Uterus (tissue), 4 donors: ENCODE results near the gene GRK6. TPM values are rescaled to one million over a fixed set of nuclear protein-coding genes. Genes with fewer than 3 reads are reported as not detected.
A peak's percentile ranks its signal among the peaks of the same experiment; 100 is the strongest.

Experiments
- DNase-seq, 2 donors: peaks; one replicate each; pipeline ENCODE4 v3.0.0-alpha.2; 2019 to 2020
- H3K27ac ChIP-seq, 2 donors: fragments of 200-600 bp; sonication (generic); 1 replicate in 1 of 2; 2 replicates in 1 of 2; pipeline ENCODE4 v1.5.1; 2016 to 2018
- H3K27me3 ChIP-seq, 2 donors: fragments of 200-600 bp; sonication (generic); one replicate each; pipeline ENCODE4 v1.5.1; 2018 to 2019; ENCODE audit warnings: control low read depth in 1 of 2
- H3K36me3 ChIP-seq, 2 donors: fragments of 200-600 bp; sonication (generic); one replicate each; pipeline ENCODE4 v1.5.1; 2019; ENCODE audit warnings: control low read depth in 1 of 2
- H3K4me1 ChIP-seq, 2 donors: fragments of 200-600 bp; sonication (generic); one replicate each; pipeline ENCODE4 v1.5.1; 2018 to 2019; ENCODE audit warnings: control low read depth in 1 of 2
- H3K4me3 ChIP-seq, 2 donors: fragments of 200-600 bp; sonication (generic); 1 replicate in 1 of 2; 2 replicates in 1 of 2; pipeline ENCODE4 v1.5.1; 2018 to 2019; ENCODE audit warnings: mild to moderate bottlenecking in 1 of 2
- H3K9me3 ChIP-seq, 2 donors: fragments of 200-600 bp; sonication (generic); one replicate each; pipeline ENCODE4 v1.5.1; 2019; ENCODE audit warnings: control low read depth in 1 of 2
- POLR2A ChIP-seq, 2 donors: fragments of 450-650 bp; IDR thresholded peaks; one replicate each; pipeline ENCODE4 v1.6.1; 2016; ENCODE audit warnings: antibody characterized with exemption in 2 of 2, mild to moderate bottlenecking in 1 of 2, moderate library complexity in 1 of 2
- intact Hi-C: fragments of 100-400 bp; cut with DNase I; formaldehyde crosslinking; loops from one replicate; pipeline ENCODE4 v1.15.1; 2023; ENCODE audit warnings: low total_unique reads
- total RNA-seq, 4 donors: library from RNA; depleted of rRNA in 3 of 4; stranded (reverse); fragments of >200 nt in 3 of 4; gene quantifications; one replicate each; pipeline versions ENCODE4 v1.1.0 to v1.2.4, GENCODE V29; 2014 to 2023
- TF ChIP-seq, protein P1 (sequence below), 4 experiments: fragments of 200-600 bp in 2 of 4; fragments of 450-650 bp in 2 of 4; sonication (generic) in 2 of 4; IDR thresholded peaks; one replicate each; pipeline ENCODE4 v1.5.1; 2016 to 2019; ENCODE audit warnings: antibody characterized with exemption in 4 of 4, mild to moderate bottlenecking in 2 of 4, moderate library complexity in 1 of 4
- donor health status: DM: yes; HTN: yes; CAD: no.

The GRK6 gene
- total RNA-seq, 4 donors from 2014 or later: 16.4 to 29.8 (median 20.9) TPM

GRCh38 chr5:177459819-177460628, 33.5 kb downstream of the GRK6 start:
- Histone ChIP-seq H3K27ac (no peak overlapping the region), H3K36me3 (no peaks in the 10 kb centered on the region), H3K4me1 (peaks cover 0 to 14% of the 10 kb centered on the region in 2 donors), H3K27me3 (no peaks in the 10 kb centered on the region), H3K9me3 (no peaks in the 10 kb centered on the region), H3K4me3 (no peak overlapping the region)
- TF ChIP-seq, protein P1, sequence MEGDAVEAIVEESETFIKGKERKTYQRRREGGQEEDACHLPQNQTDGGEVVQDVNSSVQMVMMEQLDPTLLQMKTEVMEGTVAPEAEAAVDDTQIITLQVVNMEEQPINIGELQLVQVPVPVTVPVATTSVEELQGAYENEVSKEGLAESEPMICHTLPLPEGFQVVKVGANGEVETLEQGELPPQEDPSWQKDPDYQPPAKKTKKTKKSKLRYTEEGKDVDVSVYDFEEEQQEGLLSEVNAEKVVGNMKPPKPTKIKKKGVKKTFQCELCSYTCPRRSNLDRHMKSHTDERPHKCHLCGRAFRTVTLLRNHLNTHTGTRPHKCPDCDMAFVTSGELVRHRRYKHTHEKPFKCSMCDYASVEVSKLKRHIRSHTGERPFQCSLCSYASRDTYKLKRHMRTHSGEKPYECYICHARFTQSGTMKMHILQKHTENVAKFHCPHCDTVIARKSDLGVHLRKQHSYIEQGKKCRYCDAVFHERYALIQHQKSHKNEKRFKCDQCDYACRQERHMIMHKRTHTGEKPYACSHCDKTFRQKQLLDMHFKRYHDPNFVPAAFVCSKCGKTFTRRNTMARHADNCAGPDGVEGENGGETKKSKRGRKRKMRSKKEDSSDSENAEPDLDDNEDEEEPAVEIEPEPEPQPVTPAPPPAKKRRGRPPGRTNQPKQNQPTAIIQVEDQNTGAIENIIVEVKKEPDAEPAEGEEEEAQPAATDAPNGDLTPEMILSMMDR (IDR thresholded peaks at IDR 0.05): no peak
- TF ChIP-seq POLR2A (IDR thresholded peaks at IDR 0.05): no peak
- intact Hi-C loops: no loop called here
- DNase-seq: no peak

DNA sequence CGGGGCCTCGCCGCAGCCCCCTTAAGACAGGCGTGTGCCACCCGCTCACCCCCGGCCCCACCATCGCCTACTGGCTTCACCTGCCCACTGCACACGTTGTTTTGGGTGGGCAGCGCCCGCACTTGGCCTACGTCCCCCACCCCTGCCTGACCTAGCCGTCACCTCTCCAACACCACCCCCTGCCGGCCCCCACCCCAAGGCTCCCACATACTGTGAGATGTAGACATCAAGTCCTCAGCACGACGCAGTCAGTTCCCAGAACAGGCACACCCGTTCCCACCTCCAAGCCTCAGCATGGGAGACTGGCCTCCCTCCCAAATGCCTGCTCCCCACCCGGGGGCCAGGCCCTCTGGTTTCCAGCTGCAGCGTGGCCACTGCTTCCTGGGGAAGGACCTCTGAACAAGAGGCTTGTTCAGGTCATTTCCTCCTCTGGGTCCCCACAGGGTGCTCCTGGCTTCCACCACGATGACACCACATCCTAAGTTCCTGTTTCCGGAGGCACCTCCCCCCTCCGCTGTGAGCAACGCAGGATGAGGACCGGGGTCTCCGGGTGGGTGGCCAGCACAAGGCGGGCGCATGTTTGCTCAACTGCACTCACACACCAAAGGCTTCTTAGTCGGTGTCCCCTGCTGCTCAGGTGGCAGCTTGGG, 35.7 kb downstream of the GRK6 start:
- Histone ChIP-seq H3K4me3 (no peak overlapping the region), H3K9me3 (no peaks in the 10 kb centered on the region), H3K27ac (peak overlapping the region; percentile 20 to 32), H3K36me3 (no peaks in the 10 kb centered on the region), H3K27me3 (no peaks in the 10 kb centered on the region), H3K4me1 (peaks cover 0 to 2% of the 10 kb centered on the region in 2 donors)
- TF ChIP-seq POLR2A (IDR thresholded peaks at IDR 0.05): no peak
- TF ChIP-seq, protein P1 (IDR thresholded peaks at IDR 0.05): no peak
- intact Hi-C loops: no loop called here
- no peak for DNase-seq

DNA sequence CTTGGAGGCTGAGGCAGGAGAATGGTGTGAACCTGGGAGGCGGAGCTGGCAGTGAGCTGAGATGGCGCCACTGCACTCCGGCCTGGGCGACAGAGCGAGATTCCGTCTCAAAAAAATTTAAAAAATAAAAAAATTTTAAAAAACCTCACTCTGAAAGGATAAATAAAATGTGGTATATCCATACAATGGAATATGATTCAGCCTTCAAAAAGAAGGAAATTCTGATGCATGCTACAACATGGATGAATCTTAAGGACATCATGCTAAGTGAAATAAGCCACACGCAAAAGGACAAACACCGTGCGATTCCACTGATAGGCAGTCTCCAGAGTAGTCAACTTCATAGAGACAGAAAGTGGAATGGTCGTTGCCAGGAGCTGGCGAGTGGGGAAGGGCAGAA, 38.6 kb downstream of the GRK6 start:
- no peaks in the 10 kb centered on the region for H3K4me1 ChIP-seq
- no peak overlapping the region for H3K27ac ChIP-seq
- TF ChIP-seq, protein P1 (IDR thresholded peaks at IDR 0.05): no peak
- H3K27me3 ChIP-seq: no peaks in the 10 kb centered on the region
- intact Hi-C loops: no loop called here
- H3K36me3 ChIP-seq: no peaks in the 10 kb centered on the region
- no peaks in the 10 kb centered on the region for H3K9me3 ChIP-seq
- DNase-seq: no peak
- H3K4me3 ChIP-seq: no peak overlapping the region

DNA sequence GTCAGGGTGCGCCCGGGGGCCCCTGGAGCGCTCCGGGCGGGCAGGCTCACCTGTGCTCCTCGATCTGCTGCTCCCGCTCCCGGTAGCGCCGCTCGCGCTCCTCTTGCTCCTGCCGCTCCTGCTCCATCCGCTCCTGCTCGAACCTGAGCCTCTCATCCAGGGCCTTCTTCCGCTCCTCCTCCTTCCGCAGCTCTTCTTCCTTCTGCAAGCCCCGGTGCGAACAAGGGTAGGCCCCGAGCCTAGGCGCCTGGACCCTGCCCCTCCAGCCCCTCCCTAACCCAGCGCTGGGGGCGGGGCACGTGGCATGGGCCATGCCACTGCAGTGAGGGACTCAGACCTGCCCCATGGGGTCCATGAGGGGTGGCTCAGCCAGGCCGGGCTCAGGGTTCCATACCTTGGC, 40.4 kb downstream of the GRK6 start:
- DNase-seq: no peak
- H3K27ac ChIP-seq: no peak overlapping the region
- H3K27me3 ChIP-seq: no peaks in the 10 kb centered on the region
- TF ChIP-seq, protein P1 (IDR thresholded peaks at IDR 0.05): no peak
- no peak for TF ChIP-seq POLR2A (IDR thresholded peaks at IDR 0.05)
- no peak overlapping the region for H3K4me3 ChIP-seq
- H3K9me3 ChIP-seq: no peaks in the 10 kb centered on the region
- H3K4me1 ChIP-seq: peaks cover 0 to 9% of the 10 kb centered on the region in 2 donors
- H3K36me3 ChIP-seq: no peaks in the 10 kb centered on the region
- intact Hi-C loops: no loop called here

- peaks cover 0 to 14% of the 10 kb centered on the region in 2 donors for H3K4me1 ChIP-seq
- DNase-seq: no peak
- no peak overlapping the region for H3K27ac ChIP-seq
- TF ChIP-seq POLR2A (IDR thresholded peaks at IDR 0.05): no peak
- TF ChIP-seq, protein P1 (IDR thresholded peaks at IDR 0.05): no peak
- no peak overlapping the region for H3K4me3 ChIP-seq
- H3K9me3 ChIP-seq: no peaks in the 10 kb centered on the region
- no peaks in the 10 kb centered on the region for H3K27me3 ChIP-seq
- intact Hi-C loops: no loop called here
- H3K36me3 ChIP-seq: no peaks in the 10 kb centered on the region
Measured at GRCh38 chr5:177467436-177467835, 41.0 kb downstream of the GRK6 start.
